ENCODE measurements around the gene MBTPS1.

MBTPS1 gene

DNA sequence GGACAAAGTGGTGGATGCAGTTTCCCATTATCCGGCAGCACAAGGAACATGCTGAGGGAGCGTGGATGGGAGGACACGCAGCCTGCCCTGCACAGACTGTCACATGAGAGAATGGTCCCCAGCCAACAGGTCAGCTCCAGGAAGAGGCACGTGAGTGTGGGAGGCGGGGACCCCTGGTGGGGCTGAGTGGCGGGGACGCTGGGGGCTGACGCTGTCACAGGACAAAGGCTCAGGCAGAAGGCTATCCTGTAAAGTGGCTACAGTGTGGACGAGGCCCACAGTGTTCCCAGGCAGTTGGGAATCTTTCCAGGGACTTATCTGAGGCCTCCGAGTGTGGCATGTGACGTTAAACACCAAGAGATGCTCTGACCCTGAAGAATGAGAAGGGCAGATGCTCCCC, 30.4 kb downstream of the MBTPS1 start:
- TF ChIP-seq, protein P1, sequence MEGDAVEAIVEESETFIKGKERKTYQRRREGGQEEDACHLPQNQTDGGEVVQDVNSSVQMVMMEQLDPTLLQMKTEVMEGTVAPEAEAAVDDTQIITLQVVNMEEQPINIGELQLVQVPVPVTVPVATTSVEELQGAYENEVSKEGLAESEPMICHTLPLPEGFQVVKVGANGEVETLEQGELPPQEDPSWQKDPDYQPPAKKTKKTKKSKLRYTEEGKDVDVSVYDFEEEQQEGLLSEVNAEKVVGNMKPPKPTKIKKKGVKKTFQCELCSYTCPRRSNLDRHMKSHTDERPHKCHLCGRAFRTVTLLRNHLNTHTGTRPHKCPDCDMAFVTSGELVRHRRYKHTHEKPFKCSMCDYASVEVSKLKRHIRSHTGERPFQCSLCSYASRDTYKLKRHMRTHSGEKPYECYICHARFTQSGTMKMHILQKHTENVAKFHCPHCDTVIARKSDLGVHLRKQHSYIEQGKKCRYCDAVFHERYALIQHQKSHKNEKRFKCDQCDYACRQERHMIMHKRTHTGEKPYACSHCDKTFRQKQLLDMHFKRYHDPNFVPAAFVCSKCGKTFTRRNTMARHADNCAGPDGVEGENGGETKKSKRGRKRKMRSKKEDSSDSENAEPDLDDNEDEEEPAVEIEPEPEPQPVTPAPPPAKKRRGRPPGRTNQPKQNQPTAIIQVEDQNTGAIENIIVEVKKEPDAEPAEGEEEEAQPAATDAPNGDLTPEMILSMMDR (conservative IDR thresholded peaks at IDR 0.05; ENCODE audit: control insufficient read depth, insufficient read depth, low read depth, low read length): no peak
- no peak overlapping the region for H3K4me3 ChIP-seq (ENCODE audit: control insufficient read depth, low read depth, low read length)
- DNase-seq (ENCODE audit: low read depth): no peak

DNA sequence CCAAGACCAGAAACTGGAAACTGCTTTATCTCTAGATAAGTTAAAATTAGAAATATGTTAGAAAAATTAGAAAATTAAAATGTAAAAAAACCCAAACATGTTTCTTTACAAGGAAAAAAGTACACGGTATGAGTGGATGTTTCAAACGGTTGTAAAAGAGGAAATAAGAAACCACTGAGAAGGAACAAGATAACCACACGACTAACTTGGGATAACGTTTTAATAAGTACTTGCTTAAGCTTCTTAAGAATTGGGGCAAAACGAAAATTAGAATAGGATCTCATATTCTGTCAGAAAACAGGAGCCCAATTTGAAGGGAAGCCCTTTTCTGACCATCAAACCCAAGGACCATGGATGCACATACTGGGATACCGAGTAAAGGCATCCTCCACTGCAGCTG, 31.0 kb downstream of the MBTPS1 start:
- no peak overlapping the region for H3K4me3 ChIP-seq (ENCODE audit: control insufficient read depth, low read depth, low read length)
- TF ChIP-seq, protein P1 (conservative IDR thresholded peaks at IDR 0.05; ENCODE audit: control insufficient read depth, insufficient read depth, low read depth, low read length): no peak
- no peak for DNase-seq (ENCODE audit: low read depth)

- DNase-seq (ENCODE audit: low read depth): no peak
- no peak overlapping the region for H3K4me3 ChIP-seq (ENCODE audit: control insufficient read depth, low read depth, low read length)
- TF ChIP-seq, protein P1 (conservative IDR thresholded peaks at IDR 0.05; ENCODE audit: control insufficient read depth, insufficient read depth, low read depth, low read length): no peak
Observed at GRCh38 chr16:84085271-84085667, 31.5 kb downstream of the MBTPS1 start.

DNA sequence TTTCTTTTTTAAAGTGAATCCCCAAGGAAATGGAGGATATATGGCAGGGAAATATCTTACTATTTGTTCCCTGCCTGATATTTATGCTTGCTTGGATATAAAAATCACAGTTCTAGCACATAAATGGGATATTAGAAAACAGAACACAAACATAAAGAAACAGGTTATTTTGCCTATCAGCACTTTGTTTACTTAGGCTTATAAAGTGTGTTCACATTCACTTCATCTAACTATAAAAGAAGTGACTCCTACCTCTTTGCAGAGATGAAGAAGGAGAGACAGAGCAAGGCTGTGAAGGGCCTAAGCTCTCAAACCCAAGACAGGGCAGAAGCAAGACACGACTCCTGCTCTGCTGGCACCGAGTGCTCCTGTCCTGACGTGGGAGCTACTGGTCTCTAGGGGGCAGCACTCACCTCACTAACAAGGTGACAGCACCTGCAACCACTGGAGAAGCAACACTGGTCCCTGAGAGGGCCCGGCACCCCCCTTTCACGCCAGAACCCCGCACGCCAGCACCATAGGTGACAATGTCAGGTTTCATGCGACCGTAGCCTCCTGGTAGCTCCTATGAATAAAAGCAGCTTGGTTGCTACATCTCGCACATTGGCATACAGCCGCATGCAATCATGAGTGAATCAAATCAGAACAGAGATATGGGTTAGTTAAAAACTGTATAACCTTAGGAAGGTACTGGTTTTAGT, 32.0 kb downstream of the MBTPS1 start:
- TF ChIP-seq, protein P1 (conservative IDR thresholded peaks at IDR 0.05; ENCODE audit: control insufficient read depth, insufficient read depth, low read depth, low read length): peak; percentile 73
- H3K4me3 ChIP-seq (ENCODE audit: control insufficient read depth, low read depth, low read length): no peak overlapping the region
- DNase-seq (ENCODE audit: low read depth): peak; percentile 65

GRCh38 chr16:84082835-84083569, 33.7 kb downstream of the MBTPS1 start:
- TF ChIP-seq, protein P1 (conservative IDR thresholded peaks at IDR 0.05; ENCODE audit: control insufficient read depth, insufficient read depth, low read depth, low read length): no peak
- H3K4me3 ChIP-seq (ENCODE audit: control insufficient read depth, low read depth, low read length): no peak overlapping the region
- DNase-seq (ENCODE audit: low read depth): no peak

GRCh38 chr16:84082110-84082509, 34.6 kb downstream of the MBTPS1 start:
- TF ChIP-seq, protein P1 (conservative IDR thresholded peaks at IDR 0.05; ENCODE audit: control insufficient read depth, insufficient read depth, low read depth, low read length): no peak
- no peak overlapping the region for H3K4me3 ChIP-seq (ENCODE audit: control insufficient read depth, low read depth, low read length)
- DNase-seq (ENCODE audit: low read depth): no peak

All from fibroblast of mammary gland (primary cell).